ENCODE measurements around the gene GDF10. TPM values are rescaled to one million over a fixed set of nuclear protein-coding genes. Genes with fewer than 3 reads are reported as not detected.

The GDF10 gene
- total RNA-seq, 1 donor from 2014 or later = 0.74 TPM

GRCh38 chr10:47307381-47307780, 7.4 kb downstream of the GDF10 start:
- Mint-ChIP-seq H3K4me1 (ENCODE audit: unreplicated experiment) (peaks cover 3% of the 10 kb centered on the region), H3K27me3 (ENCODE audit: unreplicated experiment) (peaks cover 6% of the 10 kb centered on the region), H3K36me3 (ENCODE audit: low read depth, unreplicated experiment) (no peaks in the 10 kb centered on the region), H3K9me3 (ENCODE audit: unreplicated experiment) (no peaks in the 10 kb centered on the region), H3K4me3 (ENCODE audit: unreplicated experiment) (no peak overlapping the region), H3K27ac (ENCODE audit: unreplicated experiment) (no peak overlapping the region)
- DNase-seq (ENCODE audit: low spot score) = no peak
- no peak for TF ChIP-seq CTCF (IDR thresholded peaks at IDR 0.05; ENCODE audit: unreplicated experiment)

DNA sequence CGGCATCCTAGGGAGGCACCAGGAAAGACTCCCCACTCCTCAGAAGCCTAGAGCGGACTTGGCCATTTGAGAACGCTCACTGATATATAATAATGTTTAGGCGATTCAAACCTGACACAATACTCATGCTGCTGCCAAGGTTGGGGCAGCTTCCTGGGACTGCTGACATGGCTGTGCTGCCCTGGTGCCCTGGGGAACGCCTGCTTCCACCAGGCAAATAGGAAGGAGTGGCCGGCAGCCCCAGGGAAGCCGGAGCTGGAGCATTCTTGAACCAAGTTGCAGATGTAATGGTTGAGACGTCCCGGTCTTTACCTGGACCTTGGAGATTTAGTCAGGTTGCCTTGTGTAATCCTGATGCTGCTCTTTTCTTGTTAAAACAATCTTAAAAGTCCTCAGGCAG, 8.8 kb downstream of the GDF10 start:
- Mint-ChIP-seq H3K27ac (ENCODE audit: unreplicated experiment) (no peak overlapping the region), H3K27me3 (ENCODE audit: unreplicated experiment) (peaks cover 5% of the 10 kb centered on the region), H3K4me1 (ENCODE audit: unreplicated experiment) (peaks cover 3% of the 10 kb centered on the region)

DNA sequence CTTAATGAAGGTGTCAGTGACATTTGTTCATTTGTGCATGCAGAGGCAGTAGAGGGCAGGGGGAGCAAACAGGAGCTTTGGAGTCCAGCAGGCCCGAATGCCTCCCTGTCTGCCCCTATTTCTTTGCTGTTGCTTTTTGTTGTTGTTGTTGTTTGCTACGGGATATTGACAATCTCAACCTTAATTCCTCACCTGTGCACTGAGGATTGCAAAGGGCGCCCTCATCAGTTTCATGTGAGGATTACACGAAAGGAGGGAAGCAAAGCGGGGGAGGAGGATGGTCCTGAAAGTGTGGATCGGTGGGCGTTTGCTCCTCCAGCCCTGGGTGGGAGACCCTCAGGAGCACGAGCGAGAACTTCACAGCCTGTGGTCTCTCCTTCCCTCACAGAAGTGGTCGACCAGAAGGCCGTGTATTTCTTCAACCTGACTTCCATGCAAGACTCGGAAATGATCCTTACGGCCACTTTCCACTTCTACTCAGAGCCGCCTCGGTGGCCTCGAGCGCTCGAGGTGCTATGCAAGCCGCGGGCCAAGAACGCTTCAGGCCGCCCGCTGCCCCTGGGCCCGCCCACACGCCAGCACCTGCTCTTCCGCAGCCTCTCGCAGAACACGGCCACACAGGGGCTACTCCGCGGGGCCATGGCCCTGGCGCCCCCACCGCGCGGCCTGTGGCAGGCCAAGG, 9.6 kb downstream of the GDF10 start:
- H3K9me3 Mint-ChIP-seq (ENCODE audit: unreplicated experiment) = no peaks in the 10 kb centered on the region
- H3K27ac Mint-ChIP-seq (ENCODE audit: unreplicated experiment) = no peak overlapping the region
- no peaks in the 10 kb centered on the region for H3K36me3 Mint-ChIP-seq (ENCODE audit: low read depth, unreplicated experiment)
- H3K4me1 Mint-ChIP-seq (ENCODE audit: unreplicated experiment) = peaks cover 3% of the 10 kb centered on the region
- DNase-seq (ENCODE audit: low spot score) = peak; percentile 39
- no peak overlapping the region for H3K4me3 Mint-ChIP-seq (ENCODE audit: unreplicated experiment)
- peak; percentile 78 for TF ChIP-seq CTCF (IDR thresholded peaks at IDR 0.05; ENCODE audit: unreplicated experiment)
- H3K27me3 Mint-ChIP-seq (ENCODE audit: unreplicated experiment) = peaks cover 5% of the 10 kb centered on the region

More for the DNA sequence above, 8.8 kb downstream of the GDF10 start:
- DNase-seq (ENCODE audit: low spot score) = no peak
- TF ChIP-seq CTCF (IDR thresholded peaks at IDR 0.05; ENCODE audit: unreplicated experiment) = no peak
- H3K4me3 Mint-ChIP-seq (ENCODE audit: unreplicated experiment) = no peak overlapping the region
- H3K9me3 Mint-ChIP-seq (ENCODE audit: unreplicated experiment) = no peaks in the 10 kb centered on the region
- H3K36me3 Mint-ChIP-seq (ENCODE audit: low read depth, unreplicated experiment) = no peaks in the 10 kb centered on the region

DNA sequence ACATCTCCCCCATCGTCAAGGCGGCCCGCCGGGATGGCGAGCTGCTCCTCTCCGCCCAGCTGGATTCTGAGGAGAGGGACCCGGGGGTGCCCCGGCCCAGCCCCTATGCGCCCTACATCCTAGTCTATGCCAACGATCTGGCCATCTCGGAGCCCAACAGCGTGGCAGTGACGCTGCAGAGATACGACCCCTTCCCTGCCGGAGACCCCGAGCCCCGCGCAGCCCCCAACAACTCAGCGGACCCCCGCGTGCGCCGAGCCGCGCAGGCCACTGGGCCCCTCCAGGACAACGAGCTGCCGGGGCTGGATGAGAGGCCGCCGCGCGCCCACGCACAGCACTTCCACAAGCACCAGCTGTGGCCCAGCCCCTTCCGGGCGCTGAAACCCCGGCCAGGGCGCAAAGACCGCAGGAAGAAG, 10.1 kb downstream of the GDF10 start:
- H3K27ac Mint-ChIP-seq (ENCODE audit: unreplicated experiment) = no peak overlapping the region
- H3K27me3 Mint-ChIP-seq (ENCODE audit: unreplicated experiment) = peaks cover 2% of the 10 kb centered on the region
- H3K4me3 Mint-ChIP-seq (ENCODE audit: unreplicated experiment) = no peak overlapping the region
- H3K36me3 Mint-ChIP-seq (ENCODE audit: low read depth, unreplicated experiment) = no peaks in the 10 kb centered on the region
- no peak for TF ChIP-seq CTCF (IDR thresholded peaks at IDR 0.05; ENCODE audit: unreplicated experiment)
- no peaks in the 10 kb centered on the region for H3K9me3 Mint-ChIP-seq (ENCODE audit: unreplicated experiment)
- H3K4me1 Mint-ChIP-seq (ENCODE audit: unreplicated experiment) = no peaks in the 10 kb centered on the region
- DNase-seq (ENCODE audit: low spot score) = no peak

DNA sequence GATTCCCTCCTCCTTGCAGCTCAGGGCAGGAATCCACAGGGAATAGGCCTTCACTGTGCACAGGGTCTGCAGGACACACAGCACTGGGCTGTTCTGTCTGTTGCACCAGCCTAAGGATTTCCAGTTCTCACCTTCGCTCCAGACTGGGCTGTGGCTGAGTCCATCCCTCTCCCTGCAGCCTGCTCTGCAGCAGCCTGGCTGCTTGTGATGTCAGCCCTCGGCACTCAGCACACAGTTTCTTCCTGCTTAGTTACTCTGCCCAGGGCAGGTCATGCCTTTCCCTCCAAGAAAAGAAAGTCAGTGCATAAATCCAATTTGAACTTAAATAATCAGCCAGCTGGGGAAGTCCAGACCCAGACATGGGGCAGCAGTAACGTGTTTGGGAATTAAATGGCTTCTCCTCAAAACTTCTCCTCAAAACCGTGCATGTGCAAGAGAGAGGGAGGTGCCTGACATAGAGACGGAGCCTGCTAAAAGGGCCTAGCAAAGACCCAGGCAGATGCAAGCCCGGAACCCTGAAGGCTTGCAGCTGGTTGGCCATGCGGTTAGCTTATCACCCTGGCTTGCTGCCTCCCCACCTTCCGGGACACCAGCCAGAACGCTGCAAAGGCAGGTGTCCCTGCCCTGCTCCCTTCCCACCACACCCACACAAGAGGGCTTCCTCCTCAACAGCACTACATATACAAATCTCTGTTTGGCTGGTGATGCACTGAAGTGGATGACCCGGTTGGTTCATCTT, 11.4 kb downstream of the GDF10 start:
- no peak for TF ChIP-seq CTCF (IDR thresholded peaks at IDR 0.05; ENCODE audit: unreplicated experiment)
- H3K27me3 Mint-ChIP-seq (ENCODE audit: unreplicated experiment) = no peaks in the 10 kb centered on the region
- no peaks in the 10 kb centered on the region for H3K9me3 Mint-ChIP-seq (ENCODE audit: unreplicated experiment)
- no peaks in the 10 kb centered on the region for H3K4me1 Mint-ChIP-seq (ENCODE audit: unreplicated experiment)
- no peaks in the 10 kb centered on the region for H3K36me3 Mint-ChIP-seq (ENCODE audit: low read depth, unreplicated experiment)
- no peak overlapping the region for H3K4me3 Mint-ChIP-seq (ENCODE audit: unreplicated experiment)
- no peak overlapping the region for H3K27ac Mint-ChIP-seq (ENCODE audit: unreplicated experiment)
- no peak for DNase-seq (ENCODE audit: low spot score)

Data from endothelial cell (in vitro differentiated cells).